SU-DHL-6 (cell line): ENCODE measurements around the gene TADA2B.

Source experiments
- H2AFZ ChIP-seq: fragments of 200-600 bp; sonication (generic); 2 replicates; pipeline ENCODE4 v1.6.1; 2014; ENCODE audit warnings: low read depth, mild to moderate bottlenecking, moderate library complexity, mixed read lengths, antibody characterized with exemption, low read length; ENCODE audit not compliant: severe bottlenecking
- H3F3A ChIP-seq: fragments of 200-600 bp; shearing (Covaris generic); 2 replicates; pipeline ENCODE4 v1.6.0; 2016; ENCODE audit warnings: antibody characterized with exemption, mild to moderate bottlenecking; ENCODE audit not compliant: insufficient read depth
- H3K27ac ChIP-seq: fragments of 200-600 bp; sonication (generic); 2 replicates; pipeline ENCODE4 v1.5.1; 2016; ENCODE audit warnings: low read depth, mild to moderate bottlenecking, low read length, moderate library complexity, mixed read lengths
- H3K27me3 ChIP-seq: fragments of 200-600 bp; sonication (generic), shearing (Covaris generic); 2 replicates; pipeline ENCODE4 v1.6.0; 2014; ENCODE audit warnings: mild to moderate bottlenecking, low read length
- H3K36me3 ChIP-seq: fragments of 200-600 bp; sonication (generic); 2 replicates; pipeline ENCODE4 v1.6.1; 2014; ENCODE audit warnings: mild to moderate bottlenecking, low read length, mixed read lengths
- H3K4me2 ChIP-seq: fragments of 300-600, 200-600 bp; shearing (Covaris generic), sonication (generic); 2 replicates; pipeline ENCODE4 v1.6.0; 2014; ENCODE audit warnings: low read length, low read depth, mild to moderate bottlenecking; ENCODE audit not compliant: poor library complexity, severe bottlenecking
- H3K4me3 ChIP-seq: fragments of 200-600 bp; sonication (generic); 2 replicates; pipeline ENCODE4 v1.5.1; 2014; ENCODE audit warnings: antibody characterized with exemption, low read length, mild to moderate bottlenecking, mixed read lengths; ENCODE audit not compliant: insufficient read depth, poor library complexity, severe bottlenecking
- H3K79me2 ChIP-seq: fragments of 200-600 bp; sonication (generic); 2 replicates; pipeline ENCODE4 v1.6.1; 2014; ENCODE audit warnings: mild to moderate bottlenecking, low read length, moderate library complexity; ENCODE audit not compliant: insufficient read depth
- H3K9ac ChIP-seq: fragments of 200-600 bp; sonication (generic); 2 replicates; pipeline ENCODE4 v1.7.0; 2014; ENCODE audit warnings: mild to moderate bottlenecking, low read length
- H3K9me2 ChIP-seq: fragments of 200-600 bp; sonication (generic); replicated peaks from 2 replicates; pipeline ENCODE4 v1.6.1; 2014; ENCODE audit warnings: low read length; ENCODE audit not compliant: insufficient read depth
- H3K9me3 ChIP-seq: fragments of 200-600 bp; sonication (generic); 2 replicates; pipeline ENCODE4 v1.6.1; 2014; ENCODE audit warnings: low read length, mixed read lengths; ENCODE audit not compliant: insufficient read depth
- H4K20me1 ChIP-seq: fragments of 200-600 bp; sonication (generic); 2 replicates; pipeline ENCODE4 v1.6.1; 2014; ENCODE audit warnings: low read depth, mild to moderate bottlenecking, antibody characterized with exemption, low read length, moderate library complexity, mixed read lengths
- EZH2phosphoT487 ChIP-seq: fragments of 200-600 bp; sonication (generic), shearing (Covaris generic); conservative IDR thresholded peaks from 2 replicates; pipeline ENCODE4 v1.6.1; 2018; ENCODE audit warnings: mild to moderate bottlenecking, antibody characterized with exemption, low read length, moderate library complexity, mixed read lengths
- TF ChIP-seq, protein P1 (sequence below): fragments of 200-600 bp; sonication (generic); IDR thresholded peaks from one replicate; pipeline ENCODE4 v1.5.1; 2017; ENCODE audit warnings: antibody characterized with exemption, mild to moderate bottlenecking, low read length, moderate library complexity; ENCODE audit not compliant: insufficient read depth, poor library complexity, severe bottlenecking

TADA2B gene

DNA sequence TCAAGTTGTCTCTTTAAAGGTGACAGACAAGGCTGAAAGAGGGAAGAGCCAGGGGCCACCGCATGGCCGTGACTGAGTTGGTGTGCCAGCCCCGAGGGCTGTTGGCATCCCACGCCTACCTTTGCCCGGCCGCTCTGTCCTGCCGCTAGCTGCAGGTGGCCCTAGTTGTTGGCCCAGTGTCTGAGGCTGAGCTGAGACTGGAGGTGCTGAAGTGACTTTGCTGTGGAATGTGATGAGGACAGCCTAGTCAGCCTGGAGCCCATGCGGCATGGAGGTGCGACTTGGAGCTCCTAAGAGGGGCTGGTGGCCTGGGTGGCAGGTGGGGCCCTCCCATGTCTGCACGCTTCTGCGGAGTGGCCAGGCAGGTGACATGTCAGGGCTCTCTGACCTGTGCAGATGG is 6.6 kb downstream of the TADA2B start:
- Histone ChIP-seq H3K9me2 (no peaks in the 10 kb centered on the region), H3K4me2 (no peak overlapping the region), H3K9ac (no peak overlapping the region), H3K27ac (no peak overlapping the region), H4K20me1 (no peaks in the 10 kb centered on the region), H3K9me3 (no peaks in the 10 kb centered on the region), H2AFZ (no peak overlapping the region), H3K4me3 (no peak overlapping the region), H3K36me3 (no peaks in the 10 kb centered on the region), H3K27me3 (no peaks in the 10 kb centered on the region), H3K79me2 (peaks cover 40% of the 10 kb centered on the region), H3F3A (no peaks in the 10 kb centered on the region)
- TF ChIP-seq EZH2phosphoT487: no peak
- TF ChIP-seq, protein P1, sequence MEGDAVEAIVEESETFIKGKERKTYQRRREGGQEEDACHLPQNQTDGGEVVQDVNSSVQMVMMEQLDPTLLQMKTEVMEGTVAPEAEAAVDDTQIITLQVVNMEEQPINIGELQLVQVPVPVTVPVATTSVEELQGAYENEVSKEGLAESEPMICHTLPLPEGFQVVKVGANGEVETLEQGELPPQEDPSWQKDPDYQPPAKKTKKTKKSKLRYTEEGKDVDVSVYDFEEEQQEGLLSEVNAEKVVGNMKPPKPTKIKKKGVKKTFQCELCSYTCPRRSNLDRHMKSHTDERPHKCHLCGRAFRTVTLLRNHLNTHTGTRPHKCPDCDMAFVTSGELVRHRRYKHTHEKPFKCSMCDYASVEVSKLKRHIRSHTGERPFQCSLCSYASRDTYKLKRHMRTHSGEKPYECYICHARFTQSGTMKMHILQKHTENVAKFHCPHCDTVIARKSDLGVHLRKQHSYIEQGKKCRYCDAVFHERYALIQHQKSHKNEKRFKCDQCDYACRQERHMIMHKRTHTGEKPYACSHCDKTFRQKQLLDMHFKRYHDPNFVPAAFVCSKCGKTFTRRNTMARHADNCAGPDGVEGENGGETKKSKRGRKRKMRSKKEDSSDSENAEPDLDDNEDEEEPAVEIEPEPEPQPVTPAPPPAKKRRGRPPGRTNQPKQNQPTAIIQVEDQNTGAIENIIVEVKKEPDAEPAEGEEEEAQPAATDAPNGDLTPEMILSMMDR: no peak

DNA sequence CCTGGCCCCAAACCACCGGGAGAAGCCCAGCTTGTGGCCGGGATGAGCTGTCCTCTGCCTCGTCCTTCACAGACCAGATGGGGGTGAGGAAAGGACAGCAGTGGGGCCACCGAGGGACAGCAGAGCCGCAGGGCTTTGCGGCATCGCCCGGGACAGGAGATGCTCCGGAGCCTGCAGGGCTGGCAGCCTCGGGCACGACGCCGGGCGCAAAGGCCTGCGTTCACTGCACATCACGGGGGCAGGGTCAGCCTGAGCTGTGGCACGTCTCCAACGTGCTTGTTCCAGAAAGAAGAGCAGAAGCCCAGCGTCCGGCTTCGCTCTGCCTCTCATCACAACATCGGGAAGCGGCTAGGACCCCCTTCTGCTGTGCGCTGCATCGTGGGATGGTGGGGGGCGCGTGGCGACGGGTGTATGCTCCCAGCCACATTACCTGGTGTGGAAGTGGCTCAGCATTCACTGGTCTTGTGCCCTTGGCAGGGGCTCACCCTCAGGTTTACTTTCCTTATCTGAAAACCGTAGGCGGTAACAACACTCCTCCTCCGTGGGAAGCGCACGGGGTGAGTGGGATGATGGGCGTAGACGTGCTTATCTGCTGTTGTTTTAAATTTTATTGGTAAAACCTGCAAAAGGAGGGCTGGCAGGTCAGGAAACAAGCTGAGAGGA is 7.4 kb downstream of the TADA2B start:
- Histone ChIP-seq H2AFZ (no peak overlapping the region), H3K9me2 (no peaks in the 10 kb centered on the region), H3K9ac (no peak overlapping the region), H3K4me3 (no peak overlapping the region), H3K9me3 (no peaks in the 10 kb centered on the region), H3K36me3 (no peaks in the 10 kb centered on the region), H3K4me2 (no peak overlapping the region), H4K20me1 (no peaks in the 10 kb centered on the region), H3K79me2 (peaks cover 37% of the 10 kb centered on the region), H3K27ac (no peak overlapping the region), H3K27me3 (no peaks in the 10 kb centered on the region), H3F3A (no peaks in the 10 kb centered on the region)
- TF ChIP-seq EZH2phosphoT487: no peak
- TF ChIP-seq, protein P1: no peak

GRCh38 chr4:7051144-7051495 is 7.9 kb downstream of the TADA2B start:
- Histone ChIP-seq H3K9ac (no peak overlapping the region), H2AFZ (no peak overlapping the region), H3K9me2 (no peaks in the 10 kb centered on the region), H3K79me2 (peaks cover 32% of the 10 kb centered on the region), H3K27ac (no peak overlapping the region), H4K20me1 (no peaks in the 10 kb centered on the region), H3K9me3 (no peaks in the 10 kb centered on the region), H3K36me3 (no peaks in the 10 kb centered on the region), H3K4me3 (no peak overlapping the region), H3F3A (no peaks in the 10 kb centered on the region), H3K4me2 (no peak overlapping the region), H3K27me3 (no peaks in the 10 kb centered on the region)
- no peak for TF ChIP-seq EZH2phosphoT487
- TF ChIP-seq, protein P1: no peak
